Measurements from ENCODE around the gene CCDC124.
A peak's percentile ranks its signal among the peaks of the same experiment; 100 is the strongest.

Gene CCDC124

DNA sequence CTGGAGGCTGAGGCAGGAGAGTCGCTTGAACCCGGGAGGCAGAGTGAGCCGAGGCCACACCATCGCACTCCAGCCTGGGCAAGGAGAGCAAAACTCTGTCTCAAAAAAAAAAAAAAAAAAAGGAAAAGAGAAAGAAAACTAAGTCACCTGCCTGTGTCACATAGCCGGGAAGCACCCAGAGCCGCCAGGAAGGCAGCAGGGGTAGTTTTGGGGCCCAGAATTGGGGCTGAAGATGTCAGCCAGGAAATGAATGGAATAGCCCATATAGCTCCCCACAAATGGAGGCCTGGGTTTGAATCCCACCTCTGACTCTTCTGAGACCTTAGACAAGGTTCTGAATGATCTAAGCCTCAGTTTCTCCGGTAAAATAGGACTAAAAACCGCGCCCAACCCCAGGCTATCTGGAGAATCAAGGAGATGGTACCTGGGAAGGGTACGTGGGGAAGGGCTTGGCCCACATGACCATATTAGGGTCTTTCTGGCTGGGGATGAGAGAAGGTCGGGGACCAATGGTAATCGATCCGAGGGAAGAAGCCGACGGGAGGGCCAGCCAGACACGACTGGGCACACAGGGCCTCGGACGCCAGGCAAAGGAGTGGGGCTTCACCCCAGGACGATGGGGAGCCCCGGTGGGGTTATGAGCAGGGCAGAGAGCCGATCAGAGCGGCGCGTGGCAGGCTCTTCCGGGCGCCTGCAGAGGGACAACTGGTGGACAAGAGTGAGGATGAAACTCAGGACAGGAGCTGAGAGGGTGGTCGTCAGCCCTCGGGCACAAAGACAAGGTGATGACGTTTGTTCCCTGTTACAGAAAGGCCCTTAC is 14.4 kb downstream of the CCDC124 start:
- TF ChIP-seq POLR2A (IDR thresholded peaks at IDR 0.05; ENCODE audit: low read length): no peak
- no peak for TF ChIP-seq GATA1 (IDR thresholded peaks at IDR 0.05; ENCODE audit: low read depth, low read length)
- no peak for DNase-seq

DNA sequence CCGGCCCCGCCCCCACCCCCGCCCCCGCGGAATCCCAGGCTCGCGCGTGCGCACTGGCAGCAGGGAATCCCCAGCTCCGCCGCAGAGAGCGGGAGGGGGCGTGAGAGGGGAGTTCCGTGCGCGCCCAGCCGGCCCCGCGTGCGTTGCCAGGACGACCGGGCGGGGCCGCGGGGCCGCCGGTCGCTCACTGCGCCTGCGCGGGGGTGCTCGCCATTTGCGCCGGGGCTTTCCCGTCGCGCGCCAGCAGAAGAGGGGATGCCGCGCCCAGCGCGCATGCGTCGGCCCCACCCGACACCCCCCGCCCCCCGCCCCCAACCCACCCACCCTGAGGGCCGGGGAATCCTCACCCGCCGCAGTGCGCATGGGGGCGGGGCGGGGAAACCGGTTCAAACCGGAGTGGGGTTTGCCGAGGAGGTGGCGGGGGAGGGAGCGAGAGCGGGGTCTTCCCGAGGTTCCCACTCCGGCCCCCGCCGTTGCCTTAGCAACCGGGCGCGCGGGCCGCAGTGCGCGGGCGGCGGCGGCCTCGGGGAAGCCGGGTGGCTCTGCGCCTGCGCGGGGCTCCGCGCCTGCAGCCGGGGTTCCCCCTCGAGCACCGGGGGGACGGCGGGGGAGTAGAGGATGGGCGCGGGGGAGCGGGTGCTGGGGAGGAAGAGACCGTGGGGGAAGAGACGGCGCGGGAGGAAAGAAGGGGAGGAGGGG is 15.1 kb downstream of the CCDC124 start:
- TF ChIP-seq GATA1 (IDR thresholded peaks at IDR 0.05; ENCODE audit: low read depth, low read length) (no peak), POLR2A (IDR thresholded peaks at IDR 0.05; ENCODE audit: low read length) (no peak)
- peak; percentile 97 to 98 for DNase-seq

GRCh38 chr19:17948514-17948900 is 15.7 kb downstream of the CCDC124 start:
- DNase-seq: no peak
- TF ChIP-seq GATA1 (IDR thresholded peaks at IDR 0.05; ENCODE audit: low read depth, low read length) (no peak), POLR2A (IDR thresholded peaks at IDR 0.05; ENCODE audit: low read length) (no peak)

GRCh38 chr19:17948931-17949930 is 16.4 kb downstream of the CCDC124 start:
- no peak for TF ChIP-seq GATA1 (IDR thresholded peaks at IDR 0.05; ENCODE audit: low read depth, low read length)
- no peak for TF ChIP-seq POLR2A (IDR thresholded peaks at IDR 0.05; ENCODE audit: low read length)
- no peak for DNase-seq

DNA sequence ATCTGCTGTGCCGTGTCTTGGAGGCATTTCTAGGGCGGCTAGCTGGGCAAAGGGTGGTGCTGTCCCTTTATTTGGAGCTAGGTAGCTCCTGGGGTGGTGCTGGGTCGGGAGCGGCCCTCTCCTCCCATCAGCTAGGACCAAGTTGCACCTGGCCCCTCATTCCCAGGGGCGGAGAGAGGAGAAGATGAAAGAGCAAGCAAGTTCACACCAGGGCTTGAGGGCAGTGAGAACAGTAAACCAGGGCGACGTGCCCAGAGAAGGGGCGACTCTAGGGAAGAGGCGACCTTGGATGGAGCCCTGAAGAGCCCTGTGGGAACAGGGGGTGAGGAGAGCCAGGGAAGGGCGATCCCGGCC is 17.1 kb downstream of the CCDC124 start:
- TF ChIP-seq GATA1 (IDR thresholded peaks at IDR 0.05; ENCODE audit: low read depth, low read length) (no peak), POLR2A (IDR thresholded peaks at IDR 0.05; ENCODE audit: low read length) (no peak)
- DNase-seq: no peak

DNA sequence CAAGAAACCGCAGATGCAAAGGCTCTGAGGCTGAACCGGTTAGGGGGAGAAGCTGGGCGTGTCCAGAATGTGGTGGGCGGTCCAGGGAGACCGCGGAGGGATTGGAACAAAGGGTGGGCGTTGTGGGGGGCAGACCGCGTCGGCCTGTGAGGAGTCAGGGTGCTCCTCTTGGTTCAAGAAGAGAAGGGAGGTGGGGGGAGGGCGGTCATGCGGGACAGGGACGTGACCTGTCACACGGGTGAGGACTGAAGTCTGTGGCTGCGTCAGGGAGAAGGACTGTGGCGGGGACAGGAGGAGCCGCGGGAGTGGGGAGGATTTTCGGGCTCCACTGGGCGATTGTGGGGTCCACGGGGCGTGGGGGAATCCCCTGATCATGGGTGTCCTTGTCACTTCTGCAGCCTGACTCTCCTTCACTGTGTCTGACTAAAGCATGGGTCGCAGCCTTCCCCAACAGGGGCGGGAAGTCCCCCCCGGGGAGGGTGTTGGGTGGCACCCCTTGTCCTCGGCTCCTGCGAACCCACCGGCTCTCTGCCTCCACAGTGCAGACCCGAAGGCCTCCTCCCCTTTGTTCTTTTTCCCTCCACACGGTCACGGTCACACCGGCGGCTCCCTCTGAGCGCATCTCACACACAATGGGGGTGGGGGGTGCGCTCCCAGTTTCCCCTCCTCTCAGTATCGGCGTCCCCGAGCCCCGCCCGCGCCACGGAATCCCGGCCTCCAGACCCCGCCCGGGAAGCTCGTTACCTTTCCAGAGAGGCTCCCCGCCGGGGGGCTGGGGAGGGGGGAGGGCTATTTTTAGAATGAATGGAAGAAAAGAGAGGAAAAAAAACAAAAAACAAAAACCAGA is 17.7 kb downstream of the CCDC124 start:
- TF ChIP-seq POLR2A (IDR thresholded peaks at IDR 0.05; ENCODE audit: low read length): no peak
- no peak for TF ChIP-seq GATA1 (IDR thresholded peaks at IDR 0.05; ENCODE audit: low read depth, low read length)
- peak; percentile 55 to 56 for DNase-seq

DNA sequence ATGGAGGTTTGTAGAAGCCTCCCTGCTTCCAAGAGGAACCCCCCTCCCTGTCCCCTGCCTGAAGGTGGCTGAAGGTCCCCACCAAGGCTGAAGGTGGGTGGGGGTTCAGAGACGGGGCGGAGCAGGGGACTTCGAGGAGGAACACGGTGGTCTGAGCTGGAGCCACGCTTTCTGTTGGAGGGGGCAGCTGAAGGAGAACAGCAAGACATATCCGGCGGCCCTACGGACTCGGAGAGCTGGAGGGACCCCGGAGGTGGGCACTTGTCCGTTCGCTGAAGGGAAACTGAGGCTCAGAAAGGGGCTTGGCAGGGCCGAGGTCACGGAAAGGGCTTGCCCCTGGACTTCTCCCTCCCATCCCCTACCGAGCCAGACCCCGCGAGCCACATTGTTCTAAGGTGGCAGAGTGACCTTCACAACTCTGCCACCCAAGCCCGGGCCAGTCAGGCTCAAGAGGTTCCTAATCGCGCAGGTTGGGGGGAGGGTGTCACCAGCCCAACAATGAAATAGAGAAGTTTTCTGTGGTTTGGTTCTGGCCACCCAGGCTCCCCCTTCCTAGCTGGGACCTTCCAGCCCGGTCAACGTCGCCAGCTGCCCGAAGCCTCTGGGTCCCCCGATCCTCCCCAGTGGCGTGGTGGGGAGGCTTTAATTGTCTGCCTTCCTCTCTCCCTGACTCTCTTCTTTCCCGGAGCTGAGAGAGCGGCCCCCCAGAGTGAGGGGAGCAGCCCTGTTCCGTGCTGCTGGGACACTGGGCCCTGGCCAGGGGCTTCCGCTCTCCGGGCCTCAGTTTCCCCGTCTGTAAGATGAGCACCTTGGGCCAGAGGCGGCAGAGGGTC is 18.6 kb downstream of the CCDC124 start:
- no peak for TF ChIP-seq GATA1 (IDR thresholded peaks at IDR 0.05; ENCODE audit: low read depth, low read length)
- no peak for TF ChIP-seq POLR2A (IDR thresholded peaks at IDR 0.05; ENCODE audit: low read length)
- DNase-seq: no peak

GRCh38 chr19:17951990-17952976 is 19.5 kb downstream of the CCDC124 start:
- peak in 1 of 2 experiments; percentile 43 for DNase-seq

GRCh38 chr19:17953316-17953801 is 20.5 kb downstream of the CCDC124 start:
- TF ChIP-seq GATA1 (IDR thresholded peaks at IDR 0.05; ENCODE audit: low read depth, low read length) (no peak), POLR2A (IDR thresholded peaks at IDR 0.05; ENCODE audit: low read length) (no peak)
- no peak for DNase-seq

More at GRCh38 chr19:17951990-17952976, 19.5 kb downstream of the CCDC124 start:
- TF ChIP-seq POLR2A (IDR thresholded peaks at IDR 0.05; ENCODE audit: low read length) (no peak), GATA1 (IDR thresholded peaks at IDR 0.05; ENCODE audit: low read depth, low read length) (no peak)

GRCh38 chr19:17953869-17954268 is 21.1 kb downstream of the CCDC124 start:
- TF ChIP-seq POLR2A (IDR thresholded peaks at IDR 0.05; ENCODE audit: low read length): no peak
- TF ChIP-seq GATA1 (IDR thresholded peaks at IDR 0.05; ENCODE audit: low read depth, low read length): no peak
- DNase-seq: peak; percentile 74 to 80

- no peak for TF ChIP-seq POLR2A (IDR thresholded peaks at IDR 0.05; ENCODE audit: low read length)
- TF ChIP-seq GATA1 (IDR thresholded peaks at IDR 0.05; ENCODE audit: low read depth, low read length): no peak
- DNase-seq: no peak
Observed at GRCh38 chr19:17954401-17954800, 21.6 kb downstream of the CCDC124 start.

Data from erythroblast (primary cell).